ENCODE measurements around the gene ZNF221. TPM values are rescaled to one million over a fixed set of nuclear protein-coding genes. Genes with fewer than 3 reads are reported as not detected.

Gene ZNF221
- total RNA-seq, 2 experiments from 2014 or later, result 0.34 to 0.41 TPM

DNA sequence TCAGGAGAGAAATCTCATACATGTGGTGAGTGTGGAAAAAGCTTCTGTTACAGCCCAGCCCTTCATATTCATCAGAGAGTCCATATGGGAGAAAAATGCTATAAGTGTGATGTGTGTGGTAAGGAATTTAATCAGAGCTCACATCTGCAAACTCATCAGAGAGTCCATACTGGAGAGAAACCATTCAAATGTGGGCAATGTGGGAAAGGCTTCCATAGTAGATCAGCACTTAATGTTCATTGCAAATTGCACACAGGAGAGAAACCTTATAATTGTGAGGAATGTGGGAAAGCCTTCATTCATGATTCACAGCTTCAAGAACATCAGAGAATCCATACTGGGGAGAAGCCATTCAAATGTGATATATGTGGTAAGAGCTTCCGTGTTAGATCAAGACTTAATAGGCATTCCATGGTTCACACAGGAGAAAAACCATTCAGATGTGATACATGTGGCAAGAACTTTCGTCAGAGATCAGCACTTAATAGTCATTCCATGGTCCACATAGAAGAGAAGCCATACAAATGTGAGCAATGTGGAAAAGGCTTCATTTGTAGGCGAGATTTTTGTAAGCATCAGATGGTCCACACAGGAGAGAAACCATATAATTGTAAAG lies 15.2 kb downstream of the ZNF221 start:
- no peaks in the 10 kb centered on the region for H3K27me3 Mint-ChIP-seq
- H3K36me3 Mint-ChIP-seq (ENCODE audit: low read depth), result peaks cover 83% of the 10 kb centered on the region
- TF ChIP-seq CTCF (IDR thresholded peaks at IDR 0.05), result no peak
- Histone ChIP-seq H3K9me3 (ENCODE audit: control insufficient read depth in 1 of 2, insufficient read depth in 1 of 2, low read length in 2 of 2) (peaks cover 31 to 71% of the 10 kb centered on the region in 2 experiments), H3K4me3 (ENCODE audit: low read length) (no peak overlapping the region), H3K27ac (ENCODE audit: low read depth in 1 of 2, low read length in 2 of 2) (no peak overlapping the region), H3K4me1 (ENCODE audit: insufficient read depth, low read length) (no peaks in the 10 kb centered on the region), H3K27me3 (ENCODE audit: control insufficient read depth in 1 of 2, insufficient read depth in 2 of 2, low read length in 2 of 2) (no peaks in the 10 kb centered on the region), H3K36me3 (ENCODE audit: insufficient read depth, low read length) (peaks cover 14% of the 10 kb centered on the region)
- ChIA-PET CTCF (no interaction called here), POLR2A (no interaction called here)
- no peaks in the 10 kb centered on the region for H3K4me1 Mint-ChIP-seq (ENCODE audit: low read depth)
- ATAC-seq (ENCODE audit: poor library complexity) (no peak), DNase-seq (no peak)
- H3K4me3 Mint-ChIP-seq, result no peak overlapping the region
- peaks cover 31% of the 10 kb centered on the region for H3K9me3 Mint-ChIP-seq
- H3K27ac Mint-ChIP-seq, result no peak overlapping the region
- intact Hi-C loops (cut with DNase I, micrococcal nuclease), result no loop called here

- Histone ChIP-seq H3K27me3 (ENCODE audit: control insufficient read depth in 1 of 2, insufficient read depth in 2 of 2, low read length in 2 of 2) (no peaks in the 10 kb centered on the region), H3K4me3 (ENCODE audit: low read length) (no peak overlapping the region), H3K36me3 (ENCODE audit: insufficient read depth, low read length) (no peaks in the 10 kb centered on the region), H3K9me3 (ENCODE audit: control insufficient read depth in 1 of 2, insufficient read depth in 1 of 2, low read length in 2 of 2) (peaks cover 11 to 30% of the 10 kb centered on the region in 2 experiments), H3K27ac (ENCODE audit: low read depth in 1 of 2, low read length in 2 of 2) (no peak overlapping the region), H3K4me1 (ENCODE audit: insufficient read depth, low read length) (no peaks in the 10 kb centered on the region)
- ATAC-seq (ENCODE audit: poor library complexity) (no peak), DNase-seq (no peak)
- Mint-ChIP-seq H3K4me1 (ENCODE audit: low read depth) (no peaks in the 10 kb centered on the region), H3K27me3 (no peaks in the 10 kb centered on the region), H3K4me3 (no peak overlapping the region), H3K27ac (no peak overlapping the region), H3K36me3 (ENCODE audit: low read depth) (peaks cover 20% of the 10 kb centered on the region), H3K9me3 (peaks cover 15% of the 10 kb centered on the region)
- intact Hi-C loops (cut with DNase I, micrococcal nuclease), result no loop called here
- POLR2A ChIA-PET, result no interaction called here
- TF ChIP-seq CTCF (IDR thresholded peaks at IDR 0.05), result no peak
- CTCF ChIA-PET, result no interaction called here
These were observed 25.7 kb downstream of the ZNF221 start for GRCh38 chr19:43976732-43977131.

- no peaks in the 10 kb centered on the region for H3K27me3 Mint-ChIP-seq
- no peaks in the 10 kb centered on the region for H3K9me3 Mint-ChIP-seq
- H3K4me3 ChIP-seq (ENCODE audit: low read length), result peak overlapping the region; percentile 85
- intact Hi-C loops (cut with DNase I, micrococcal nuclease), result loop anchor here in 1 of 2 experiments (1.0 to 5.0 kb wide), 4 partner anchors 48 to 519 kb away; partner anchors contain the start of genes ZNF180, ZNF224, ZNF284 and ZNF45
- H3K9me3 ChIP-seq (ENCODE audit: control insufficient read depth in 1 of 2, insufficient read depth in 1 of 2, low read length in 2 of 2), result peaks cover 0 to 6% of the 10 kb centered on the region in 2 experiments
- ATAC-seq (ENCODE audit: poor library complexity) (peak; percentile 8), DNase-seq (no peak)
- peaks cover 29% of the 10 kb centered on the region for H3K36me3 Mint-ChIP-seq (ENCODE audit: low read depth)
- peaks cover 16% of the 10 kb centered on the region for H3K4me1 ChIP-seq (ENCODE audit: insufficient read depth, low read length)
- H3K4me3 Mint-ChIP-seq, result peak overlapping the region; percentile 97
- H3K27me3 ChIP-seq (ENCODE audit: control insufficient read depth in 1 of 2, insufficient read depth in 2 of 2, low read length in 2 of 2), result no peaks in the 10 kb centered on the region
- H3K4me1 Mint-ChIP-seq (ENCODE audit: low read depth), result peaks cover 19% of the 10 kb centered on the region
- peak overlapping the region; percentile 18 for H3K27ac Mint-ChIP-seq
- no peak overlapping the region for H3K27ac ChIP-seq (ENCODE audit: low read depth in 1 of 2, low read length in 2 of 2)
- H3K36me3 ChIP-seq (ENCODE audit: insufficient read depth, low read length), result peaks cover 2% of the 10 kb centered on the region
- no peak for TF ChIP-seq CTCF (IDR thresholded peaks at IDR 0.05)
- ChIA-PET POLR2A (no interaction called here), CTCF (no interaction called here)
These were observed 32.5 kb downstream of the ZNF221 start for GRCh38 chr19:43983544-43983911.

Data from CD4-positive, alpha-beta T cell (primary cell).